IMR-90 (cell line): ENCODE results near the gene TSSC4. TPM values are rescaled to one million over a fixed set of nuclear protein-coding genes. Genes with fewer than 3 reads are reported as not detected.

Source experiments
- ATAC-seq: fragments of 200-7000 bp; cut with Tn5 transposase; 2 replicates; pipeline ENCODE4 v1.9.1; 2020; ENCODE audit warnings: low read depth, mild to moderate bottlenecking, moderate library complexity
- BruUV-seq: library from RNA; stranded (reverse); fragments of 400-500 nt; replicated peaks from 2 replicates; lab custom pipeline; 2021; lab: Mats Ljungman, UMichigan
- CTCF ChIA-PET: fragments of 300-600 bp; formaldehyde crosslinking; extraction: SDS; loops from one replicate; lab custom pipeline; 2021; ENCODE audit warnings: antibody characterized with exemption; lab: Yijun Ruan, JAX
- POLR2A ChIA-PET: fragments of 300-600 bp; sonication (Branson Sonifier 250); formaldehyde crosslinking; loops from one replicate; lab custom pipeline; 2022; ENCODE audit warnings: antibody characterized with exemption; ENCODE audit not compliant: unreplicated experiment; lab: Charles Lee
- DNase-seq: peaks from one replicate; pipeline ENCODE4 v3.0.0; 2013
- H2AFZ ChIP-seq: replicated peaks from 2 replicates; pipeline ENCODE3; 2013; ENCODE audit warnings: low read length, mild to moderate bottlenecking; ENCODE audit not compliant: poor library complexity
- H2AK5ac ChIP-seq: 2 replicates; pipeline ENCODE4 v1.6.1; 2013; ENCODE audit warnings: low read depth, low read length, inconsistent platforms
- H2AK9ac ChIP-seq: replicated peaks from 2 replicates; pipeline ENCODE3; 2013; ENCODE audit warnings: mild to moderate bottlenecking, low read depth, low read length, moderate library complexity; ENCODE audit not compliant: poor library complexity
- H2BK120ac ChIP-seq: 2 replicates; pipeline ENCODE4 v1.6.1; 2013; ENCODE audit warnings: low read depth, low read length, inconsistent platforms
- H2BK15ac ChIP-seq: 3 replicates; pipeline ENCODE4 v1.6.1; 2013; ENCODE audit warnings: low read depth, low read length, inconsistent platforms
- H2BK20ac ChIP-seq: 2 replicates; pipeline ENCODE4 v1.6.1; 2013; ENCODE audit warnings: low read depth, mild to moderate bottlenecking, inconsistent platforms, low read length, moderate library complexity
- H2BK5ac ChIP-seq: 2 replicates; pipeline ENCODE4 v1.6.1; 2013; ENCODE audit warnings: mild to moderate bottlenecking, low read depth, low read length, inconsistent platforms; ENCODE audit not compliant: poor library complexity, severe bottlenecking
- H3K14ac ChIP-seq: replicated peaks from 2 replicates; pipeline ENCODE4 v1.6.1; 2013; ENCODE audit warnings: low read depth, low read length, inconsistent platforms
- H3K18ac ChIP-seq: 2 replicates; pipeline ENCODE4 v1.6.1; 2013; ENCODE audit warnings: low read depth, low read length, control low read depth
- H3K23ac ChIP-seq: 2 replicates; pipeline ENCODE4 v1.6.1; 2013; ENCODE audit warnings: low read depth, low read length, inconsistent platforms
- H3K27ac ChIP-seq: 2 replicates; pipeline ENCODE4 v1.5.1; 2013; ENCODE audit warnings: mild to moderate bottlenecking, control low read depth, low read length; ENCODE audit not compliant: insufficient read depth
- H3K27me3 ChIP-seq: 2 replicates; pipeline ENCODE4 v1.6.1; 2013; ENCODE audit warnings: low read length; ENCODE audit not compliant: control insufficient read depth, insufficient read depth
- H3K36me3 ChIP-seq: 2 replicates; pipeline ENCODE4 v1.6.1; 2013; ENCODE audit warnings: low read length, mixed read lengths; ENCODE audit not compliant: control insufficient read depth, insufficient read depth
- H3K4ac ChIP-seq: 2 replicates; pipeline ENCODE4 v1.6.1; 2013; ENCODE audit warnings: low read depth, low read length, inconsistent platforms
- H3K4me1 ChIP-seq: 2 replicates; pipeline ENCODE4 v1.6.1; 2013; ENCODE audit warnings: low read length, mixed read lengths; ENCODE audit not compliant: control insufficient read depth, insufficient read depth
- H3K4me2 ChIP-seq: 2 replicates; pipeline ENCODE4 v1.6.1; 2013; ENCODE audit warnings: low read depth, mild to moderate bottlenecking, control low read depth, low read length, moderate library complexity
- H3K4me3 ChIP-seq: 2 replicates; pipeline ENCODE4 v1.5.1; 2013; ENCODE audit warnings: low read depth, mild to moderate bottlenecking, control low read depth, low read length, moderate library complexity; ENCODE audit not compliant: insufficient read depth
- H3K56ac ChIP-seq: 2 replicates; pipeline ENCODE4 v1.6.1; 2013; ENCODE audit warnings: low read length, inconsistent platforms; ENCODE audit not compliant: insufficient read depth; ENCODE audit errors: extremely low read depth
- H3K79me1 ChIP-seq, 2 experiments: 2 replicates each; pipeline ENCODE4 v1.6.1; 2013; ENCODE audit warnings: low read length in 2 of 2, inconsistent platforms in 1 of 2, low read depth in 1 of 2
- H3K9ac ChIP-seq: 2 replicates; pipeline ENCODE4 v1.6.1; 2013; ENCODE audit warnings: low read depth, low read length, control low read depth
- H3K9me1 ChIP-seq: 2 replicates; pipeline ENCODE4 v1.6.1; 2013; ENCODE audit warnings: low read length, inconsistent platforms; ENCODE audit not compliant: insufficient read depth
- H3K9me3 ChIP-seq: 2 replicates; pipeline ENCODE4 v1.6.1; 2013; ENCODE audit warnings: low read length; ENCODE audit not compliant: control insufficient read depth, insufficient read depth
- H4K20me1 ChIP-seq: 2 replicates; pipeline ENCODE4 v1.6.1; 2013; ENCODE audit warnings: low read length, inconsistent platforms; ENCODE audit not compliant: insufficient read depth
- H4K5ac ChIP-seq: 2 replicates; pipeline ENCODE4 v1.6.1; 2013; ENCODE audit warnings: mild to moderate bottlenecking, low read depth, low read length, control low read depth
- H4K8ac ChIP-seq, 2 experiments: 2 replicates each; pipeline ENCODE4 v1.6.1; 2013; ENCODE audit warnings: low read depth in 2 of 2, low read length in 2 of 2, control low read depth in 1 of 2, inconsistent platforms in 1 of 2
- H4K91ac ChIP-seq: 2 replicates; pipeline ENCODE4 v1.6.1; 2013; ENCODE audit warnings: low read depth, low read length, inconsistent platforms; ENCODE audit not compliant: insufficient read depth
- BHLHE40 ChIP-seq: fragments of 150-350 bp; IDR thresholded peaks from 2 replicates; pipeline ENCODE4 v1.6.1; 2016; ENCODE audit warnings: mild to moderate bottlenecking, low read depth, low read length
- FOS ChIP-seq: fragments of 150-350 bp; IDR thresholded peaks from 2 replicates; pipeline ENCODE4 v1.6.1; 2016; ENCODE audit warnings: low read depth, low read length
- MAZ ChIP-seq: IDR thresholded peaks from 2 replicates; pipeline ENCODE4 v1.6.1; 2012; ENCODE audit warnings: low read depth, mild to moderate bottlenecking, low read length, improper control_type of control experiment, moderate library complexity, borderline replicate concordance
- MXI1 ChIP-seq: IDR thresholded peaks from 2 replicates; pipeline ENCODE4 v1.6.1; 2012; ENCODE audit warnings: low read depth, mild to moderate bottlenecking, low read length, moderate library complexity, borderline replicate concordance
- NFE2L2 ChIP-seq: fragments of 150-350 bp; IDR thresholded peaks from 2 replicates; pipeline ENCODE4 v1.6.1; 2016; ENCODE audit warnings: low read depth, mild to moderate bottlenecking, low read length
- RCOR1 ChIP-seq: IDR thresholded peaks from 2 replicates; pipeline ENCODE4 v1.6.1; 2012; ENCODE audit warnings: mild to moderate bottlenecking, low read length, improper control_type of control experiment; ENCODE audit not compliant: insufficient replicate concordance
- RFX5 ChIP-seq: IDR thresholded peaks from 2 replicates; pipeline ENCODE4 v1.8.0; 2012; ENCODE audit warnings: low read depth, mild to moderate bottlenecking, low read length, moderate library complexity
- SMC3 ChIP-seq: fragments of 150-350 bp; IDR thresholded peaks from 2 replicates; pipeline ENCODE4 v1.6.1; 2016; ENCODE audit warnings: low read depth, mild to moderate bottlenecking, antibody characterized with exemption, low read length, moderate library complexity
- WGBS, 2 experiments: methylation state at CpG; one replicate each; pipeline versions ENCODE4 v1.1.5 to v1.1.7; 2013; ENCODE audit warnings: missing lambda C conversion rate in 2 of 2; ENCODE audit not compliant: insufficient read length in 1 of 2; ENCODE audit errors: extremely low coverage in 2 of 2; 5-methylcytosine and 5-hydroxymethylcytosine counted together
- dilution Hi-C: fragments of 300-500 bp; cut with HindIII; formaldehyde crosslinking; loops from one replicate; pipeline ENCODE4 v1.14.3; 2018; ENCODE audit warnings: low sequenced_read_pairs; ENCODE audit not compliant: unreplicated experiment
- in situ Hi-C: fragments of 300-500 bp; cut with MboI; formaldehyde crosslinking; loops from 3 replicates; pipeline ENCODE4 v1.14.3; 2019; ENCODE audit warnings: low sequenced_read_pairs, inconsistent platforms, mixed read lengths
- intact Hi-C: fragments of 100-400 bp; cut with micrococcal nuclease; formaldehyde crosslinking; loops from 2 replicates; pipeline ENCODE4 v1.10.0; 2022
- polyA plus RNA-seq, 3 experiments: library from polyadenylated mRNA; depleted of rRNA; stranded (reverse); fragments of >200 nt; gene quantifications; 2 replicates each; pipeline ENCODE4 v1.2.3, GENCODE V29; 2012; ENCODE audit warnings: low replicate concordance in 1 of 3
- total RNA-seq: library from RNA; depleted of rRNA; stranded (reverse); fragments of >200 nt; gene quantifications from 2 replicates; pipeline ENCODE4 v1.2.3, GENCODE V29; 2012
- TF ChIP-seq, protein P1 (sequence below): fragments of 150-350 bp; IDR thresholded peaks from 2 replicates; pipeline ENCODE4 v1.6.1; 2016; ENCODE audit warnings: low read depth, mild to moderate bottlenecking, low read length, moderate library complexity, borderline replicate concordance
- TF ChIP-seq, protein P2 (sequence below): conservative IDR thresholded peaks from 2 replicates; pipeline ENCODE4 v1.5.1; 2012; ENCODE audit warnings: mild to moderate bottlenecking, low read depth, low read length, improper control_type of control experiment

Gene TSSC4
- total and polyA plus RNA-seq, 2 of the 4 experiments (the other 2 are of a cell fraction), result 34.9 to 40.0 TPM

DNA sequence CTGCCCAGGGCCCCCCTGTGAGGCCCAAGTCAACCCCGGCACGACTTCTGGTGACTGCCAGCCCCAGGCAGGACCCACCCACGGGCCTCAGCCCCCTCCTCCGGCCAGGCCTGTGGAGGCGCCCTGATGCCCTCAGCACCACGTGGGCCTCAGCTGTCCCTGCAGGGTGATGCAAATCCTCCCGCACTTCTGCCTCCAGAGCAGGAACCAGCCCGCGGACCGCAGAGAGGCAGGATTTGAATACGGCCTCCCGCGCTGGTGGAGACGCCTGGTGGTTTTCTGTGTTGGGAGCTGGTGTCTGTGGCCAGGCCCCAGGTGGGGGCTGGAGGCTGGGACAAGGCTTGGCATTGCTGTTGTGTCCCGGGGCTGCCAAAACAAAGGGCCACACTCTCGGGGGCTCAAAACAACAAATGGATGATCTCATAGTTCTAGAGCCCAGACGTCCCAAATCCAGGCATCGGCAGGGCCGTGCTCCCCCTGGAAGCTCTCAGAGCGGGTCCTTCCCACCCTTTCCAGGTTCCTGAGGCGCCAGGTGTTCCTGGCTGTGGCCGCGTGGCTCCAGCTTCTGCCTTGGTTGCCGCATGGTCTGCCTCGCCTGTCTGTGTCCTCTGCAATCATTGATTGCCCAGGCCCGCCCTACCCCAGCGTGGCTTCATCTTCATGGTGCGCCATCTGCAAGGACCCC is 24.4 kb downstream of the TSSC4 start (continued):
- TF ChIP-seq SMC3 (no peak), BHLHE40 (no peak)
- TF ChIP-seq, protein P1, sequence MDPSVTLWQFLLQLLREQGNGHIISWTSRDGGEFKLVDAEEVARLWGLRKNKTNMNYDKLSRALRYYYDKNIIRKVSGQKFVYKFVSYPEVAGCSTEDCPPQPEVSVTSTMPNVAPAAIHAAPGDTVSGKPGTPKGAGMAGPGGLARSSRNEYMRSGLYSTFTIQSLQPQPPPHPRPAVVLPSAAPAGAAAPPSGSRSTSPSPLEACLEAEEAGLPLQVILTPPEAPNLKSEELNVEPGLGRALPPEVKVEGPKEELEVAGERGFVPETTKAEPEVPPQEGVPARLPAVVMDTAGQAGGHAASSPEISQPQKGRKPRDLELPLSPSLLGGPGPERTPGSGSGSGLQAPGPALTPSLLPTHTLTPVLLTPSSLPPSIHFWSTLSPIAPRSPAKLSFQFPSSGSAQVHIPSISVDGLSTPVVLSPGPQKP, result no peak

DNA sequence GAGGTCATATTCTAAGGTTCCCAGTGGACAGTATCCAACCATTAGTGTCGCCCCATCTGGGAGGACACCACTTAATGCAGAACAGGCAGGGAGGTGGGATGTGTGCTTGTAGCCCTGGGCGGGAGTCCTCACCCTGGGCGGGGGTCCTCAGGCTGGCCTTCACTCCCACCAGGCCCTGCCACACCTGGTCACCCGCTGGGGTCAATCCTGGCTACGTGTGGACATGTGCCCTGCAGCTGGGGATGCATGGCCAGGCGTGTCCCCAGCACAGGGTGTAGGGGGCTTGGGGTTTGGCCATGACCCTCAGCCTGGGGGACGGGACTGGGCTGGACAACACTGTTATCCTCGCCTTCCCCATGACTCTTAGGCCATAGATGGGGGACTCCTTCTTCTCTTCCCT is 25.0 kb downstream of the TSSC4 start:
- WGBS, 2 experiments, result no CpG with 5 or more reads among the region's 8 CpGs
- intact Hi-C loops, result no loop called here
- dilution Hi-C loops, result no loop called here
- TF ChIP-seq, protein P1, result no peak
- TF ChIP-seq FOS (no peak), MAZ (no peak), RCOR1 (no peak), RFX5 (no peak), NFE2L2 (no peak), MXI1 (no peak), BHLHE40 (no peak)
- TF ChIP-seq, protein P2, sequence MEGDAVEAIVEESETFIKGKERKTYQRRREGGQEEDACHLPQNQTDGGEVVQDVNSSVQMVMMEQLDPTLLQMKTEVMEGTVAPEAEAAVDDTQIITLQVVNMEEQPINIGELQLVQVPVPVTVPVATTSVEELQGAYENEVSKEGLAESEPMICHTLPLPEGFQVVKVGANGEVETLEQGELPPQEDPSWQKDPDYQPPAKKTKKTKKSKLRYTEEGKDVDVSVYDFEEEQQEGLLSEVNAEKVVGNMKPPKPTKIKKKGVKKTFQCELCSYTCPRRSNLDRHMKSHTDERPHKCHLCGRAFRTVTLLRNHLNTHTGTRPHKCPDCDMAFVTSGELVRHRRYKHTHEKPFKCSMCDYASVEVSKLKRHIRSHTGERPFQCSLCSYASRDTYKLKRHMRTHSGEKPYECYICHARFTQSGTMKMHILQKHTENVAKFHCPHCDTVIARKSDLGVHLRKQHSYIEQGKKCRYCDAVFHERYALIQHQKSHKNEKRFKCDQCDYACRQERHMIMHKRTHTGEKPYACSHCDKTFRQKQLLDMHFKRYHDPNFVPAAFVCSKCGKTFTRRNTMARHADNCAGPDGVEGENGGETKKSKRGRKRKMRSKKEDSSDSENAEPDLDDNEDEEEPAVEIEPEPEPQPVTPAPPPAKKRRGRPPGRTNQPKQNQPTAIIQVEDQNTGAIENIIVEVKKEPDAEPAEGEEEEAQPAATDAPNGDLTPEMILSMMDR, result no peak

More for the DNA sequence above, 25.0 kb downstream of the TSSC4 start:
- Histone ChIP-seq H3K27ac (no peak overlapping the region), H4K20me1 (no peaks in the 10 kb centered on the region), H2BK15ac (no peak overlapping the region), H3K79me1 (no peaks in the 10 kb centered on the region), H2AFZ (no peak overlapping the region), H2AK5ac (no peak overlapping the region), H3K9me1 (no peaks in the 10 kb centered on the region), H3K4me2 (no peak overlapping the region), H3K23ac (no peak overlapping the region), H3K14ac (no peak overlapping the region), H3K56ac (no peak overlapping the region), H3K9me3 (no peaks in the 10 kb centered on the region), H3K4me1 (no peaks in the 10 kb centered on the region), H3K4ac (no peak overlapping the region), H3K4me3 (no peak overlapping the region), H2BK5ac (no peak overlapping the region), H3K27me3 (peaks cover 11% of the 10 kb centered on the region; the same call in 1 of the 2 replicates), H3K18ac (no peak overlapping the region), H4K91ac (no peak overlapping the region), H2AK9ac (no peak overlapping the region), H3K36me3 (no peaks in the 10 kb centered on the region), H3K9ac (no peak overlapping the region), H2BK20ac (no peak overlapping the region), H2BK120ac (no peak overlapping the region), H4K8ac (no peak overlapping the region), H4K5ac (no peak overlapping the region)
- in situ Hi-C loops, result loop anchor here (5.0 to 10.0 kb wide), 2 partner anchors 107 to 469 kb away; no protein-coding TSS in a partner anchor
- ATAC-seq, result no peak
- CTCF ChIA-PET, result interaction anchor here (0.5 kb wide), 1 partner anchor 222 kb away, joined by 4 read pairs; no protein-coding TSS in a partner anchor
- BruUV-seq, result no TSS peak
- POLR2A ChIA-PET, result no interaction called here
- DNase-seq, result no peak
